MV-4-11 (cell line): ENCODE data around the gene CCDC71L.
A peak's percentile ranks its signal among the peaks of the same experiment; 100 is the strongest.

ENCODE experiments used
- DNase-seq: peaks from one replicate; lab custom pipeline; 2025; lab: John Stamatoyannopoulos, UW

Gene CCDC71L

DNA sequence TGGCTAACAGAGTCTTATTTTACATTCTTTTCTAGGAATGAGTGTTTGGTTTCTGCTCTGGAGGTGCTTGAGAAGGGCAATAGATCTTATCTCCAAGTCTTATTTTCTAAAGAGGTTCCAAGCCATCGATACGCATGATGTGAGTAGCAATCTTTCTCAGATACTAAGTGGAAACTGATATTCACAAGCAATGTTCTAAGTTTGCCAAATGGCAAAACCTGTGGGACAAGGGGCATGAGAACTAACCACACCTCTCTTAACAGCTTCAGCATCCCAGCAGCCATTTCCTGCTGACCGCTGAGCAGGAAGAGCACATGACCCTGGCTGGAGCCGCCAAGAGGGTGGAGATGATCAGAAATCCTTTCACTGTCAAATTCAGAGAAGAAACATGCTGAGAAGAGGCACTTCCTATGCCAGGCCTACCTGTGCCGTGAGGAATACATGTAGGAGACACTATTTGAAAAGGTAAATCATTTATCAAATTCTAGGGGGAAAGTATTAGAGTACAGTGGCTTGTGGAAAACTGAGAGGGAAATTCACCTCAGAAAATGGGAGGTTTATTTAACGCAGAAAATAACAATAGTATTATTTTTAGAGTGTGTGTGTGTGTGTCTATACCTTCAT, 35.2 kb downstream of the CCDC71L start:
- DNase-seq = no peak

- no peak for DNase-seq
These were observed 37.1 kb downstream of the CCDC71L start for GRCh38 chr7:106623853-106624252.

DNA sequence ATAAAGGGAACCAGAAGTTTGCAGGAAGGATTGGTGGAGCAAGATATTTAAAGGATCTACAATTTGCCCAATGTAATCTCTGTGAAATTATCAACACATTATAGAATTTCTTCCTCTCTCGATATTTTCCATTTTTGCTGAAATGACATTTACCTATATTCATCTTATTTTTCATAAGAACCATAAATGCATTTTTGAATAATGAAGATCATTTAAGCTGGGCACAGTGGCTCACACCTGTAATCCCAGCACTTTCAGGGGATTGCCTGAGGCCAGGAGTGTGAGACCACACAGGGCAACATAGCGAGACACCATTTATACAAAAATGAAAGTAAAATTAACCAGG, 37.7 kb downstream of the CCDC71L start:
- DNase-seq = no peak

DNA sequence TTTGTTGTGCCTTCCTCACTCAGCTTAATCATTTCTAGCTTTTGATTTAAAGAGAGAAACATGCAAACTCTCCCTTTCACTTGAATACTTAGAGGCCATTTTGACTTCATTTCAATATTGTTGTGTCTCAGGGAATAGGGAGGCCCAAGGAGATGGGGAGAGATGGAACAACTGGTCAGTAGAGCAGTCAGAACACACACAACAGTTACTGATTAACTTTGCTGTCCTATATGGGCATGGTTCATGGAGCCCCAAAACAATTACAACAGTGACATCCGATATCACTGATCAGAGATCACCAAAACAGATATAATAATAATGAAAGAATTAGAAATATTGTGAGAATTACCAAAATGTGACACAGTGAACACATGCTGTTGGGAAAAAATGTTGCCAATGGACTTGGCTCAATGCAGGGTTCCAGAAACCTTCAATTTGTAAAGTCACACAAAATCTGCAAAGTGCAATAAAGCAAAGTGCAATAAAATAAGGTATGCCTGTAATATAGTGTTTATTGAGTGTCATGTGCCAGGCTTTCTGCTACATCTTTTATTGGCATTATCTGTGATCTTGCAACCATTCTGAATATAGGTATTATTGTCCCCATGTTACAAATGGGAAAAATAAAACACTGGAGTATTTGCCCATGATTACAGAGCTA, 38.2 kb downstream of the CCDC71L start:
- no peak for DNase-seq

- DNase-seq = no peak
These were observed 39.4 kb downstream of the CCDC71L start for GRCh38 chr7:106621393-106622132.

- DNase-seq = no peak
These were observed 40.3 kb downstream of the CCDC71L start for GRCh38 chr7:106620676-106621075.

- peak; percentile 1 for DNase-seq
These were observed 40.9 kb downstream of the CCDC71L start for GRCh38 chr7:106620034-106620433.

DNA sequence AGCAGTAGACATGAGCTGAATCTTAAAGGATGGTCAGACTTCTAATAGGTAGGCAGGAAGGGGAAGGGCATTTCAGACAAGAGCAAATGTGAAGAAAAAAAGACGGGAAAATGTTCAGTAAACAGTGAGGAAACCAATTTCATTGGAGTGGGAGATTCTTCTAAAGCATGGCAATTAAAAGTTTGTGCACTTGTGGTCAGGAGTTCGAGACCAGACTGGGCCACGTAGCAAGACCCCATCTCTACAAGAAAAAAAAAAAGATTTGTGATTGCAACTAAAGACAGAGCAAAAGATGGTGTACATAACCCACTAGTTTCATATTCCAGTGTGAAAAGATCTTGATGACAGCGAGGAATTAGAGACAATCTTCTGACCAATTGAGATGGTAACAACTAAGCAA, 41.7 kb downstream of the CCDC71L start:
- DNase-seq = no peak

- DNase-seq = no peak
These were observed 42.5 kb downstream of the CCDC71L start for GRCh38 chr7:106618480-106618879.

- DNase-seq = no peak
These were observed 43.1 kb downstream of the CCDC71L start for GRCh38 chr7:106617860-106618259.

GRCh38 chr7:106616708-106617051, 44.3 kb downstream of the CCDC71L start:
- no peak for DNase-seq

DNA sequence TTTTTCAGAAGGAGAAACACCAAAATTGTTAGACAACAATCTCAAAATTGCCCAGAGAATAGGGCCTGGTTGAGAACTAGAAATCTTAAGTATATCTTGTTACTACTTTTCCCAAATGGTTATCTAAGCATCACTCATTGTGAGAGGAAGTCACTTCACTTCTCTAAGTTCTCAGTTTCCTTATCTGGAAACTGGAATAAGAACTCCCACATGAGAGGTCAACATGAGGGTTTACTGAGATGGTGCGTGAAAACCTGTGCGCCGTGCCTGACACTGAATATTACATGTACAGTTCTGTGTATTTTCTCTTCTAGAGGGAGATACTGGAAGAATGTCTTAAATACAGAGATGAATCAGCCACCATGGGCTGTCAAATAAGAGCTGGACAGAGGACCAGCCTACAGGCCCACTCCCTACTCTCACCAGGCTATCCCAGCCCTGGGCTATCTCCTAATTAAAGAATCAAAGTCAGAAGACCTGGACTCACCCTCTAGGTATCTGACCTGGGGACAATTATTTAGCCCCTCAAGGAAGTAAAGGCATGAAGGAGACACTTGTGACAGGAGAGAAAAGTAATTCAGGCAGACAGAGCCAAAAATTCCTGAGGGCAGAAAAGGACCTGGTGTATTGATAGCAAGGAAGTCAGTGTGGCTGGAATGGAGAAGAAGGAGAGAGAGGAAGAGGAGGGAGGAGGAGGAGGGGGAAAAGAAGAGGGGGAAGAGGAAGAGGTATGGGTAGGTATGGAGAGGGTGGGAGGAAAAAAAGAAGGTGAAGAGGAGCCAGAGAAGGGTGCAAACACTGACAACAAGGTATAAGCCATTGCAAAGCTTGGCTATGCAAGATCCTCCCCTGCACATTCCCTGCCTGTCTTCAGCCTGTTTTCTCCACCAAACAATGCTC, 44.9 kb downstream of the CCDC71L start:
- no peak for DNase-seq

DNA sequence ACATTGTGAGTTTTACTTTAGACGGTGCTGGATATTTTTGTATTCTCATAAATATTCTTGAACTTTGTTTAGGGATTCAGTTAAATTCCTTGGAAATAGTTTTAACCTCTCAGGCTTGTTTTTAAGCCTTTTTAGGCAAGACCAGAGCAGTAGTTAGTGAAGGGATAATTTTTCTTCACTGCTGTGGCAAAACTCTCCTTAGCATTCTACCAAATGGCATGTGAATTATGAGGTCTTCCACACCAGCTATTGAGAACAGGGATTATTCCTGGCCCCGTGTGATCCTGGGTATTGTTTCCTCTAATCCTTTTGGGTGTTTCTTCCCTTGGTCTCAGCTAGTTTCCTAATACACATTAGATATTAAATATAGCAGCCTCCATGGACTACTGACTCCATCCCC, 46.2 kb downstream of the CCDC71L start:
- no peak for DNase-seq

DNA sequence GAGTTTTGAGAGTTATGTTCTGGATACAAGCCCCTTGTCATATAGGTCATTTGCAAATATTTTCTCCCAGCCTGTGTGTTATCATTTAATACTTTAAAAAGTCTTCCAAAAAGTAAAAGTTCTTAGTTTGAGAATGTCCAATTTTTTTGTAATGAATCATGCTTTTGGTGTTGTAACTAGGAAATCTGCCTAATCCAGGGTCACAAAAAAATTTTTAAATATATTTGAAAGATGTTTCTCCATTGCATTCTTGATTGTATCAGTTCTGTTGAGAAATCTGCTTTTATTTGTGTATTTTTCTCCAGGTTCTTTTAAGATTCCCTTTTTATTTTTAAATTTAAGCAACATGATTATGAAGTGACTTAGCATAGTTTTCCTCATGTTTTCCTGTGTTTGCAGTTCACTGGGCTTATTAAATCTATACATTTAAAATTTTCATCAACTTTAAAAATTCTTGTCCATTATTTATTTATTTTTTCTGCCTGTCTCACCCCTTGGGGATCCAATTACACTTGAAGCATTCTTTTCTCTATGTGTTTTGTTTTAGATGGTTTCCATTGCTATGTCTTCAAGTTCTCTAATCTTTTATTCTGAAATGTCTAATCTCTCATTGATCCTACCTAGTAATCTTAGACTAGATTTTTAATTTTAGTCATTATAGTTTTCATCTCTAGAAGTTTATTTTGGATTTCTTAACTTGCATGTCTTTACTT, 47.0 kb downstream of the CCDC71L start:
- DNase-seq = no peak

DNA sequence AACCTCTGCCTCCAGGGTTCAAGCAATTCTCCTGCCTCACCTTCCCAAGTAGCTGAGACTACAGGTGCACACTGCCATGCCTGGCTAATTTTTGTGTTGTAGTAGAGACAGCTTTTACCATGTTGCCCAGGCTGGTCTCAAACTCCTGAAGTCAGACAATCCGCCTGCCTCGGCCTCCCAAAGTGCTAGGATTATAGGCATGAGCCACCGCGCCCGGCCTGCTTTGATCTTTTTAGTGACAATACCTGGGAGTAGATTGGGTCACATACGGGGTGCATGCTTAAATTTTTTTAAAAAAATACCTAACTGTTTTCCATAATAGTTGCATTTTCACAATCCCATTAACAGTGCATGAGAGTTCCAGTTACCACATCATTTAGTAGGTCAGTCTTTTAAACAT, 47.7 kb downstream of the CCDC71L start:
- no peak for DNase-seq

DNA sequence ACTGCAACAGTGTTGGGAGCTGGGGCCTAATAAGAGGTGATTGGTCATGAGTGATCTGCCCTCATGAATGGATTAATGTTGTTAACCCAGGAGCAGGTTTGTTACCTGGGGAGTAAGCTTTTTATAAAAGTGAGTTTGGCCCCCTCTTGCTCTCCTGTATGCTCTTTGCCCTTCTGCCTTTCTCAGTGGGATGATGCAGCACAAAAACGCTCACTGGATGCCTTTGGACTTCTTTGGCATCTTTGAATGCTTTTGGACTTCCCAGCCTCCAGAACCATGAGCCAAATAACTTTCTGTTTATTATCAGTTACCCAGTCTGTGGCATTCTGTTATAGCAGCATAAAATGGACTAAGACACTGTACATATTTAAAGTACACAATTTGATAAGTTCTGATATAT, 48.5 kb downstream of the CCDC71L start:
- no peak for DNase-seq

DNA sequence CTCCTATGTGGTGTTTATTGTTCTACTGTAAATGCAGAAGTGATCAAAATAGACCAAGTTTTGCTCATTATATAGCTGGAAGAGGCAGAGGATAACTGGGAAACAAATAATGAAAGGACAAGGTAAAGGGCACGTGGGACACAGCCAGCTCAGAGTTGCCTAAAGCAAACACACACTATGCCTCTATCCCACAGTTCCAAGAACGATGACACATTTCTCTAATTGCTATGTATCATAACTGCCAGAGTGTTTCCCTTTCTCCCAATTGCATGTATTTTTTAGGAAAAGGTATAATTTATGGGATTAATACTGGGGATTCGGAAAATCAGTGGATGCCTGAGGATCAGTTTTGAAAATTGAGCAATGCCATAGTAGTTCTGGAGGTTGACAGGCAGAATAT, 49.0 kb downstream of the CCDC71L start:
- no peak for DNase-seq

DNA sequence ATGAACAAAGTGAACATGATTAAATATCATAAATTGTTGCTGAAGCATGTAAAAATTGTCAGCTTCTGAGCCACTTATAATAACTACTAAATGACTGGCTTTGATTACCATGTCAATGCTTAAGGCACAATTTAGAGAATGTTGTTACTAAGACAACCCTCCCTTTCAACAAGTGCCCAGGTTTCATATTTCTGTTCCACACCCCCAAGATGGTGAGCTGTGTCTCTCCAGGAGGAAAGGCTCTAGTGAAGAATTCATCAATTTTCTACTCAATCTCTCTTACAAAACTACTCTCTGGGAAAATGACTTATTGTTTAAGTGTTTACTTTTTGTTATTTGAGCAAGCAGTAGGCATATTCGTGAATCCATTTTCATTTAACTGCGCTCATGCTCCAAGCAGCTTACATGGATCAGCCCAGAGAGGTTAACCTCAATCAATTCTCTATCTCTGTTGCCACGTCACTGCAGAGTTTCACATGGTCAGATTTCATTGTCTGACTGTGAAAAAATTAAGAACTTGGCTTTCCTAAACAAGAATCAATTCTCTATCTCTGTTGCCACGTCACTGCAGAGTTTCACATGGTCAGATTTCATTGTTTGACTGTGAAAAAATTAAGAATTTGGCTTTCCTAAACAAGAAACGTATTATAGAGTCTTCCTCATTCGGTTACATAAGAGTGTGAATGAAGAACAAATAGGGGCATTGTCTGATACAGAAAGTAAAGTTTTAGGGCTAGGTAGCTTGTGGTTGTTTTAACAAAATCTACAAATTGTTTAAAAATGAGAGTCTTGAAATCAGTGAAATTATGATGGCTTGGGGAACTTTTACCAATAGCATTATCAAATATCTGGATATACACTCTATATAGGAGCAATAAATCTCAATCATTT, 49.7 kb downstream of the CCDC71L start:
- no peak for DNase-seq

DNA sequence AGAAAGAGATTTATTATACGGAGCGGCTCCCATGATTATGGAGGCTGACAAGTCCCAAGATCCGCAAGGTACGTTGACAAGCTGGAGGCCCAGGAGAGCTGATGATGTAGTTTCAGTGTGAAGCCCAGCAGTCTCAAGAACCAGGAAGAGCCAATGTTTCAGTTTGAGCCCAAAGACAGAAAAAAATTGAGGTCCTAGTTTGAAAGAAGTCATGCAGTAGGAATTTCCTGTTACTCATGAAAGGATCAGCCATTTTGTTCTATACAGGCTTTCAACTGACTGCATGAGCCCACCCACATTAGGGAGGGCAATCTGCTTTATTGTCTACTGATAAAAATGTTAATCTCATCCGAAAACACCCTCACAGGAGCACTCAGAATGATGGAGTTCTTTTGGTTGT, 51.5 kb downstream of the CCDC71L start:
- no peak for DNase-seq

GRCh38 chr7:106608661-106609060, 52.3 kb downstream of the CCDC71L start:
- no peak for DNase-seq
